ENCODE measurements around the gene RAMAC.
"Not testable (repeated sequence)": the region's sequence is repeated elsewhere in the genome, so short reads cannot be mapped to it uniquely, and the experiment has no call there.

The RAMAC gene

DNA sequence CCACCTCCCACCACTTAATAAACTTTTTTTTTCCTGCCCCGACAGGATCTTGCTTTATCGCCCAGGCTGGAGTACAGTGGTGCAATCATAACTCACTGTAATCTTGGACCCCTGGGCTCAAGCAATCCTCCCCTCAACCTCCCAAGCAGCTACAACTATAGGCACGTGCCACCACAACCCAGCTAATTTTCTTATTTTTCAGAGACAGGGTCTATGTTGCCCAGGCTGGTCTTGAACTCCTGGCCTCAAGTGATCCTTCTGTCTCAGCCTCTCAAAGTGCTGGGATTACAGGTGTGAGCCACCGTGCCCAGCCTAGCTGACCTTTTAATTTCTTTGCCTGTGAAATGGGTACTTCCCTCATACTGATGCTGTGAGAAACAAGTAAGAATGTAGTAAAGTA, 29.4 kb downstream of the RAMAC start:
- no peak for DNase-seq

GRCh38 chr15:83016906-83017305, 30.9 kb downstream of the RAMAC start:
- DNase-seq: no peak

GRCh38 chr15:83018436-83018835, 32.4 kb downstream of the RAMAC start:
- no peak for DNase-seq

GRCh38 chr15:83030021-83030420, 44.0 kb downstream of the RAMAC start:
- no peak for DNase-seq

DNA sequence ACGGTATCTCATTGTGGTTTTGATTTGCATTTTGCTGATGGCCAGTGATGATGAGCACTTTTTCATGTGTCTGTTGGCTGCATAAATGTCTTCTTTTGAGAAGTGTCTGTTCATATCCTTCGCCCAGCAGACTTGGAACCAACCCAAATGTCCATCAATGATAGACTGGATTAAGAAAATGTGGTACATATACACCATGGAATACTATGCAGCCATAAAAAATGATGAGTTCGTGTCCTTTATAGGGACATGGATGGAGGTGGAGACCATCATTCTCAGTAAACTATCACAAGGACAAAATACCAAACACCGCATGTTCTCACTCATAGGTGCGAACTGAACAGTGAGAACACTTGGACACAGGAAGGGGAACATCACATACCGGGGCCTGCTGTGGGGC, 45.2 kb downstream of the RAMAC start:
- not testable (repeated sequence) for DNase-seq

GRCh38 chr15:83036253-83036652, 50.2 kb downstream of the RAMAC start:
- DNase-seq: no peak

- DNase-seq: no peak
These were observed 53.2 kb downstream of the RAMAC start for GRCh38 chr15:83039206-83039605.
